Keratinocyte (primary cell): ENCODE data around the gene GNA14. TPM values are rescaled to one million over a fixed set of nuclear protein-coding genes. Genes with fewer than 3 reads are reported as not detected.

Experiments
- DNase-seq: peaks from one replicate; pipeline ENCODE4 v3.0.0-alpha.2; 2011; ENCODE audit warnings: low read depth, missing footprints, low spot score
- FAIRE-seq: peaks from 2 replicates; lab custom pipeline; 2011; peaks lifted over from hg19 to GRCh38; lab: Jason Lieb, UNC
- H2AFZ ChIP-seq: 2 replicates; pipeline ENCODE4 v1.6.0; 2012; ENCODE audit warnings: low read length, control low read depth, inconsistent platforms; ENCODE audit not compliant: control insufficient read depth
- H3K27ac ChIP-seq: 2 replicates; pipeline ENCODE4 v1.5.1; 2011; ENCODE audit warnings: low read length; ENCODE audit not compliant: control insufficient read depth, insufficient read depth
- H3K27me3 ChIP-seq: 3 replicates; pipeline ENCODE4 v1.6.0; 2011; ENCODE audit warnings: low read length; ENCODE audit not compliant: control insufficient read depth, insufficient read depth; ENCODE audit errors: extremely low read depth
- H3K36me3 ChIP-seq, 2 experiments: 2 replicates in 1 of 2; 3 replicates in 1 of 2; pipeline ENCODE4 v1.5.1; 2011; ENCODE audit warnings: low read length in 2 of 2, mild to moderate bottlenecking in 1 of 2; ENCODE audit not compliant: control insufficient read depth in 2 of 2, insufficient read depth in 2 of 2; ENCODE audit errors: extremely low read depth in 1 of 2
- H3K4me1 ChIP-seq: 3 replicates; pipeline ENCODE4 v1.5.1; 2011; ENCODE audit warnings: low read length; ENCODE audit not compliant: control insufficient read depth, insufficient read depth; ENCODE audit errors: extremely low read depth
- H3K4me2 ChIP-seq: 3 replicates; pipeline ENCODE4 v1.6.0; 2011; ENCODE audit warnings: low read depth, low read length; ENCODE audit not compliant: control insufficient read depth, insufficient read depth; ENCODE audit errors: extremely low read depth
- H3K4me3 ChIP-seq, 3 experiments: fragments of 200-600 bp in 1 of 3; sonication (generic) in 1 of 3; 2 replicates in 2 of 3; 3 replicates in 1 of 3; pipeline ENCODE4 v1.5.1; 2011 to 2016; ENCODE audit warnings: low read length in 3 of 3, mild to moderate bottlenecking in 3 of 3, control low read depth in 2 of 3, inconsistent platforms in 1 of 3, low read depth in 1 of 3, mixed read lengths in 1 of 3, mixed run types in 1 of 3, moderate library complexity in 1 of 3; ENCODE audit not compliant: control insufficient read depth in 2 of 3, insufficient read depth in 2 of 3; ENCODE audit errors: extremely low read depth in 1 of 3
- H3K79me2 ChIP-seq: 2 replicates; pipeline ENCODE4 v1.6.0; 2012; ENCODE audit warnings: low read length; ENCODE audit not compliant: control insufficient read depth, insufficient read depth
- H3K9ac ChIP-seq: 3 replicates; pipeline ENCODE4 v1.6.0; 2011; ENCODE audit warnings: low read length; ENCODE audit not compliant: control insufficient read depth, insufficient read depth; ENCODE audit errors: extremely low read depth
- H3K9me1 ChIP-seq: 3 replicates; pipeline ENCODE4 v1.6.0; 2011; ENCODE audit warnings: low read length; ENCODE audit not compliant: control insufficient read depth, insufficient read depth; ENCODE audit errors: extremely low read depth
- H3K9me3 ChIP-seq: 2 replicates; pipeline ENCODE4 v1.5.1; 2012; ENCODE audit warnings: low read depth, low read length; ENCODE audit not compliant: control insufficient read depth
- H4K20me1 ChIP-seq: 3 replicates; pipeline ENCODE4 v1.6.0; 2011; ENCODE audit warnings: low read length; ENCODE audit not compliant: control insufficient read depth, insufficient read depth; ENCODE audit errors: extremely low read depth
- EZH2 ChIP-seq: IDR thresholded peaks from one replicate; pipeline ENCODE4 v1.6.1; 2012; ENCODE audit warnings: inconsistent platforms, mild to moderate bottlenecking, low read length, moderate library complexity
- dilution Hi-C: fragments of 300-500 bp; cut with MboI; formaldehyde crosslinking; loops from one replicate; pipeline ENCODE4 v1.7.0; 2020; ENCODE audit warnings: low sequenced_read_pairs; ENCODE audit not compliant: extremely low pct_ligation_motif_present
- polyA plus RNA-seq, 5 experiments: library from polyadenylated mRNA; depleted of rRNA in 3 of 5; stranded (reverse) in 3 of 5; stranded (forward) in 1 of 5; unstranded in 1 of 5; fragments of >200 nt; gene quantifications; 1 replicate in 1 of 5; 2 replicates in 3 of 5; 3 replicates in 1 of 5; pipeline versions ENCODE4 v1.2.1 to v1.2.3, GENCODE V29; 2011 to 2012; ENCODE audit warnings: missing spikeins in 2 of 5, low read depth in 1 of 5, low replicate concordance in 1 of 5
- TF ChIP-seq, protein P1 (sequence below), 3 experiments: IDR thresholded peaks in 1 of 3; conservative IDR thresholded peaks in 1 of 3; optimal IDR thresholded peaks in 1 of 3; 2 replicates in 2 of 3; 3 replicates in 1 of 3; pipeline versions ENCODE3 to v1.5.1; 2011; ENCODE audit warnings: low read length in 3 of 3, mild to moderate bottlenecking in 3 of 3, moderate library complexity in 2 of 3, control low read depth in 1 of 3, inconsistent platforms in 1 of 3; ENCODE audit not compliant: insufficient read depth in 2 of 3; ENCODE audit errors: extremely low read depth in 1 of 3

GNA14 gene
- polyA plus RNA-seq, 1 donor (not counting 4 experiments of a cell fraction or from before 2014, with no cell fraction given) = not detected

DNA sequence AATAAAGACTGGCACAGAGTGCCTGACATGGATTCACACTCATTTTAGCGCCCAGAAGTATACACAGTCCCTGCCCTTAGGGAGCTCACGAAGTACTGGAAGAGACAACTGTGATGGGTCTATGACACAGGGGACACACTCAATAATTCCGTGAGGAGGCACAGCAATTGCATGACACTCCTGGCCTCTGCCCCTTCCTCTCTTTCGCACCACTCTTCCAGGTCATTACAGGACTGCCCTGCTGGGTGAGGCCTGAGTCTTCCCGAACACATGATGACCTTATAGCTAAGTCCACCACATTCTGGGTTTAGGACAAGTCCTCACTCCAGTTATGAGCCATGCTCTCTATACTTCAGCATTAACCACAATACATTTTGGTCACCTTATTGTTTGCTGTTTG is 134.7 kb downstream of the GNA14 start:
- no peaks in the 10 kb centered on the region for H3K9me1 ChIP-seq
- H4K20me1 ChIP-seq = no peaks in the 10 kb centered on the region
- H3K27ac ChIP-seq = no peak overlapping the region
- H2AFZ ChIP-seq = no peak overlapping the region
- no peak overlapping the region for H3K9ac ChIP-seq
- TF ChIP-seq, protein P1, sequence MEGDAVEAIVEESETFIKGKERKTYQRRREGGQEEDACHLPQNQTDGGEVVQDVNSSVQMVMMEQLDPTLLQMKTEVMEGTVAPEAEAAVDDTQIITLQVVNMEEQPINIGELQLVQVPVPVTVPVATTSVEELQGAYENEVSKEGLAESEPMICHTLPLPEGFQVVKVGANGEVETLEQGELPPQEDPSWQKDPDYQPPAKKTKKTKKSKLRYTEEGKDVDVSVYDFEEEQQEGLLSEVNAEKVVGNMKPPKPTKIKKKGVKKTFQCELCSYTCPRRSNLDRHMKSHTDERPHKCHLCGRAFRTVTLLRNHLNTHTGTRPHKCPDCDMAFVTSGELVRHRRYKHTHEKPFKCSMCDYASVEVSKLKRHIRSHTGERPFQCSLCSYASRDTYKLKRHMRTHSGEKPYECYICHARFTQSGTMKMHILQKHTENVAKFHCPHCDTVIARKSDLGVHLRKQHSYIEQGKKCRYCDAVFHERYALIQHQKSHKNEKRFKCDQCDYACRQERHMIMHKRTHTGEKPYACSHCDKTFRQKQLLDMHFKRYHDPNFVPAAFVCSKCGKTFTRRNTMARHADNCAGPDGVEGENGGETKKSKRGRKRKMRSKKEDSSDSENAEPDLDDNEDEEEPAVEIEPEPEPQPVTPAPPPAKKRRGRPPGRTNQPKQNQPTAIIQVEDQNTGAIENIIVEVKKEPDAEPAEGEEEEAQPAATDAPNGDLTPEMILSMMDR (optimal IDR thresholded peaks at IDR 0.05 in 1 of 3, IDR thresholded peaks at IDR 0.05 in 1 of 3, conservative IDR thresholded peaks at IDR 0.05 in 1 of 3; ENCODE audit: extremely low read depth in 1 of 3, insufficient read depth in 2 of 3, low read length in 3 of 3) = no peak
- no peak for TF ChIP-seq EZH2
- no peaks in the 10 kb centered on the region for H3K79me2 ChIP-seq
- no peaks in the 10 kb centered on the region for H3K36me3 ChIP-seq
- H3K9me3 ChIP-seq = no peaks in the 10 kb centered on the region
- no peak overlapping the region for H3K4me3 ChIP-seq
- H3K27me3 ChIP-seq = no peaks in the 10 kb centered on the region
- dilution Hi-C loops = no loop called here
- H3K4me1 ChIP-seq = no peaks in the 10 kb centered on the region
- no peak overlapping the region for H3K4me2 ChIP-seq
- FAIRE-seq (no peak), DNase-seq (no peak)

GRCh38 chr9:77512876-77513275 is 135.2 kb downstream of the GNA14 start:
- dilution Hi-C loops = no loop called here
- DNase-seq = no peak
- Histone ChIP-seq H3K27ac (no peak overlapping the region), H3K79me2 (no peaks in the 10 kb centered on the region), H3K9ac (no peak overlapping the region), H3K4me2 (no peak overlapping the region), H4K20me1 (no peaks in the 10 kb centered on the region), H3K36me3 (no peaks in the 10 kb centered on the region), H3K9me1 (no peaks in the 10 kb centered on the region), H3K4me3 (no peak overlapping the region), H3K9me3 (no peaks in the 10 kb centered on the region), H3K4me1 (no peaks in the 10 kb centered on the region), H2AFZ (no peak overlapping the region), H3K27me3 (no peaks in the 10 kb centered on the region)
- FAIRE-seq = no peak
- no peak for TF ChIP-seq EZH2
- TF ChIP-seq, protein P1 (optimal IDR thresholded peaks at IDR 0.05 in 1 of 3, IDR thresholded peaks at IDR 0.05 in 1 of 3, conservative IDR thresholded peaks at IDR 0.05 in 1 of 3; ENCODE audit: extremely low read depth in 1 of 3, insufficient read depth in 2 of 3, low read length in 3 of 3) = no peak
